Measurements from ENCODE around the gene IFITM10. TPM values are rescaled to one million over a fixed set of nuclear protein-coding genes. Genes with fewer than 3 reads are reported as not detected.
"Not testable (repeated sequence)": the region's sequence is repeated elsewhere in the genome, so short reads cannot be mapped to it uniquely, and the experiment has no call there.

The IFITM10 gene
- total RNA-seq, 1 experiment from 2014 or later: 2.9 TPM

DNA sequence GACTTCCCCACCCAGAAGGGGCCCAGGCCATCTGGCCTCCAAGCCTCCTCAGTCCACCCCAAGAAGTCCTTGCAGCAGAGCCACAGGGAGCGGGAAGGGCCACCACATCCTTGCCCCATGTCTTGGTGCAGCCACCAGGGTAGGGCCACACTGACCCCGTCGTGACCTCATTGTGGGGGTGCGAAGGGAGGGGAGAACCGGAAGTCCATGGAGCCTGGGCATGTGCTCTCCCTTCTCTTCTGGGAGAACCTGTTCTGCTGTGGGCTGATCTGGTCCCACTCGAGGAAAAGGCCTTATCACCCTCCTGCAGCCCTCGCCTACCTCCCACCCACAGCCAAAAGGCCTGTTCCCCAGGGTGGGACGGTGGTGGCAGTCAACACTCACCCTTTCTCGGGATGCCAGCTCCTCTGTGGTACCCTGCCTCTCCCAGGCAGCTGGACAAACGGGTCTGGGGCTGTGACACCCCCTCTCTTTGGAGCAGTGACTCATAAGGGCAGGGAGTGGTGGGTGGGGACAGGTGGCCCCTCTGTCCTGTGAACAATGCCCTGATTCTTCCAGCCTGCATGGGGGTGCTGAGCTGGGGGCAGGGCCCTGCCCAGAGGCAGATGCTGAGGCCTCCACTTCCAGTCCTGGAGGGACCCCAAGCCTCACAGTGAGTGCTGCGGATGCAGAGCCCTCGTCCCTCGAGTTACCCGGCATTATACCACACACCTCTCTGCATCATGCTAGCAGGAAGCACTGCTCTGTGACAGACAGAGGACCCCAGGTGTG is 27.9 kb upstream of the IFITM10 start:
- no peak for DNase-seq (ENCODE audit: low spot score)

DNA sequence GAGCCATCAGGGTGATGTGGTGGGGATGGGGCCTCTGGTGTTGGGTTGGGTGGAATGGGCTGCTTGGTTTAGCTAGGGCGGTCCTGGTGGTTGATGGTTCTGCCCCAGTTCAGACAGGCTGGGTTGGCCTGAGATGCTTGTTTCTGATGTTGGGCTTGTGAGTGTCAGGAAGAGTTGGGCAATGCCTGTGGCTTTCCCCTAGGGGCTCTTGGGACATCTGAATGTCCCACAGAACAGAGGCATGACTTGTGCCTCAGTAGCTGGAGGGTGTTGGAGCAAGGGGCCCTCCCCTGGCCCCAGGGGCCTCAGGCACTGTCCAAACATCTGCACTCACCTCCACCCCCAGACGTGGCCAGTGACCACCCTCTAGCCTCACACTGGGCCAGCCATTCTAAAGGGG is 27.3 kb upstream of the IFITM10 start:
- DNase-seq (ENCODE audit: low spot score): no peak

DNA sequence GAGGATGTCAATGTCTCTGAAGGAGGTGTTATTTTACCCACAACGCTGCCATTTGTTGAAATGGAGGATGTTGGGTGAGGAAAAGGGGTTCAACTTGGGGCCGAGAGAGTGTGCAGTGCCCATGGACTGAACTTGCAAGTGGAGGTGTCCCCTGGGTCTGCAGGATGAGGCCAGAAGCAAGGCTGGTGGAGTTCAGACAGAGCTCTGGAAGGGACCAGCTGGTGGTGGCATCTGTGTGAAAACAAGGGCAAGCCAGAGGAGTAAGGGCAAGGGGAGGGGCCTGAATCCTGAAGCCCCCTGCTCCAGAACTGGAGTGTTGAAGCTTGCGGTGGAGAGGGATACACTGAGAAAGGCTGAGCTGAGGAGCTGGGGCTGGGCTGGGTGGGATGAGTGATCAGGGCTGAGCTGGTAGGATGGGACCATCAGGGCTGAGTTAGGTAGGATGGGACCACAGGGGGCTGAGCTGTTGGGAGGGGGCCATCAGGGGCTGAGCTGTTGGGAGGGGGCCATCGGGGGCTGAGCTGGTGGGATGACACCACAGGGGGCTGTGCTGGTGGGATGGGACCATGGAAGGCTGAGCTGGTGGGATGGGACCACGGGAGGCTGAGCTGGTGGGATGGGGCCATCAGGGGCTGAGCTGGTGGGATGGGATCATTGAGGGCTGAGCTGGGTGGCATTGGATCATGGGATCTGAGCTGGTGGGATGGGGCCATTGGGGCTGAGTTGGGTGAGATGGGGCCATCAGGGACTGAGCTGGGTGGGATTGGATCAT is 26.7 kb upstream of the IFITM10 start:
- no peak for DNase-seq (ENCODE audit: low spot score)

DNA sequence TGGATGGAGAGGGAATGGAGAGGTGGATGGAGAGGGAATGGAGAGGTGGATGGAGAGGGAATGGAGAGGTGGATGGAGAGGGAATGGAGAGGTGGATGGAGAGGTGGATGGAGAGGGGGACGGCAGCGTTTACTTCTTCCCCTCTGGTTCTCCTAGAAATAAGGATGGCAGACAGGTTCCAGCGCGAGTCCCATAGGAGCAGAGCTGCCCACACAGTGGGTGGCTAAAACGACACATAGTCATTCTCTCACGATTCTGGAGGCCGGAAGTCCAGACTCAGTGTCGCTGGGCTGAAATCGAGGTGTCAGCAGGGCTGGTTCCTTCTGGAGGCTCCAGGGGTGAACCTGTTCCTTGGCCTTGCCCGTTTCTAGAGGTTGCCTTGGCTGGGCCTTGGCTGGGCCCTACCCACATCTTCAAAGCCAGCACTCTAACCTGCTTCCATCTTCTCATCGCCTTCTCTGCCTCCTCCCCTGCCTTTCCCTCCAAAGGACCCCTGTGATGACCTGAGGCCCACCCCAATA is 26.0 kb upstream of the IFITM10 start:
- DNase-seq (ENCODE audit: low spot score): no peak

DNA sequence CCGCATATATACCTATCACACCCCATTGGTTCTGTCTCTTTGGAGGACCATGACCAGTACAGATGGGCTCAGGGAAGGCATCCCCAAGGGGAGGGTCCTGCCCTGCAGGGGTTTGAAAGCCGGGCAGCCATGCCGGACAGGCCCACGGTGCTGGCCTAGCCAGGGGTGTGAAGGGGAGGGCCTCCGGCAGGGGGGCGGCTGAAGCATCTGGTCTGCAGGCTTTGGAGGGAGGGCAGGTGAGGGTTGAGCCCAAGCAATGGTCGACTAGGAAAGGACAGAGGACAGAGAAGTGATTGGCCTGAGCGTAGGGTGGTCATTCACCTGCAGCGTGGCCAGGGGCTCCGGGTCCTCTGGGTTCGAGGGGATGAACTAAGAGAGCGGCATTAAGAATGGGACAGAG is 24.5 kb upstream of the IFITM10 start:
- no peak for DNase-seq (ENCODE audit: low spot score)

DNA sequence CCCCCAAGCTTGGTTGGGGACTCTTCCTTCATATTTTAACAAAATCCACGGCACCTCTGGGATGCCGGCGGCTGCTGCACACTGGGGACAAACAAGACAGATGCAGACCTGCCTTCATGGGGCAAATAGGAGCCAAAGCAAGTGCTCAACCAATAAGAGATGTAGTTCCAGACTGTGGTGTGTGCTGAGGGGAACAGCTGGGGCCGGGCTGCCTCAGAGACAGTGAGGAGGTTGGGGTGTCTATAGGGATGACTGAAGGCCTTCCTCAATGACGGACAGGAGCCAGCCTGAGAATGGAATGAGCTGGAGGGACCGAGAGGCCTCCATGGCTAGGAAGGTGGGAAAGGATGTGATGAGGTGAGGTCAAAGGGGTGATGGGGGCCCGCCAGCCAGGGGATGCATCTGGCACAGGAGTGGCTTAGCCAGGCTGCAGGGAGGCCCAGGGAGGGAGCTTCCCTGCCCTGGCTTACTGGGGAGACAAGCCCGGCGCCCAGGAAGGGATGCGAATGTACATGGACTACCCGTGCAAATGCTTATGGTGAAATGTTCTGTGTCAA is 23.7 kb upstream of the IFITM10 start:
- DNase-seq (ENCODE audit: low spot score): no peak

DNA sequence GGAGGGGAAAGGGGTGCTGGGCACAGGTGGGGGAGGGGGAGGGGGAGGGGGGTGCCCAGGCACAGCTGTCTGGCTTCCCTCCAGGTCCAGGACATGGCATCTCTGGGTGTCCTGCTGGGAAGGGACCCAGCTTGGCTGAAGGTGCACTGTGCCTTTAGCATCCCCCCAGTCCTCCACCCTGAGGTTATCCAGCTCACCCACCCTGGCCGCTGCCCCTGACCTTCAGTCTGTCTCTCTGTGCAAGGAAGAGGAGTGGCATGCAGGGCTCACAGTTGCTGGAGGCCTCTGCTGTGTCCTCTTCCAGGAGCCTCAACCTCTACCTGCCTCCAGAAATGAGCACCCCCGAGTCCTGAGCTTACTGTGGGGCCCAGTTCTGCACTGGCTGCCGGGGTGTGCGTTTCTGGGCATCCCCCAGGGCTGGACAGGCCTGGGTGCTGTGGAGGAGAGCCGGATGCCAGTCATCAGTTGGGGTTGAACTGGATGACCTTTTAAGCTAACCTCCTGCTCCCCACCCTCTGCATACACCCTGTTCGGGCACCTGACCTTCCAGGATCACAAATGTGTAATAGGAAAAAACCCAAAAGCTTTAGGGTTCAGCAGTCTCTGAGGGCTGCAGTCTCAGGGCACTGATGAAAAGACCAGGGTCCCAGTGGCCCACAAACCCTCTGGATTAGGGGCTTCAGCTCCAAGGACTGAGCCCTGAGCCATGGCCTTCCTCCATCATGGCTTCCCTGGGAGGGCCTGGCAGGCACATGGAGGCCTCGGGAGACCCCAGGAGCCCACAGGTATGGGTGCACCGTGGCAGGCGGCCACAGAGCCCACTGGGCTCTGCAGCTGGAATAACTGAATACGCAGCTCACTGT is 23.0 kb upstream of the IFITM10 start:
- no peak for DNase-seq (ENCODE audit: low spot score)

DNA sequence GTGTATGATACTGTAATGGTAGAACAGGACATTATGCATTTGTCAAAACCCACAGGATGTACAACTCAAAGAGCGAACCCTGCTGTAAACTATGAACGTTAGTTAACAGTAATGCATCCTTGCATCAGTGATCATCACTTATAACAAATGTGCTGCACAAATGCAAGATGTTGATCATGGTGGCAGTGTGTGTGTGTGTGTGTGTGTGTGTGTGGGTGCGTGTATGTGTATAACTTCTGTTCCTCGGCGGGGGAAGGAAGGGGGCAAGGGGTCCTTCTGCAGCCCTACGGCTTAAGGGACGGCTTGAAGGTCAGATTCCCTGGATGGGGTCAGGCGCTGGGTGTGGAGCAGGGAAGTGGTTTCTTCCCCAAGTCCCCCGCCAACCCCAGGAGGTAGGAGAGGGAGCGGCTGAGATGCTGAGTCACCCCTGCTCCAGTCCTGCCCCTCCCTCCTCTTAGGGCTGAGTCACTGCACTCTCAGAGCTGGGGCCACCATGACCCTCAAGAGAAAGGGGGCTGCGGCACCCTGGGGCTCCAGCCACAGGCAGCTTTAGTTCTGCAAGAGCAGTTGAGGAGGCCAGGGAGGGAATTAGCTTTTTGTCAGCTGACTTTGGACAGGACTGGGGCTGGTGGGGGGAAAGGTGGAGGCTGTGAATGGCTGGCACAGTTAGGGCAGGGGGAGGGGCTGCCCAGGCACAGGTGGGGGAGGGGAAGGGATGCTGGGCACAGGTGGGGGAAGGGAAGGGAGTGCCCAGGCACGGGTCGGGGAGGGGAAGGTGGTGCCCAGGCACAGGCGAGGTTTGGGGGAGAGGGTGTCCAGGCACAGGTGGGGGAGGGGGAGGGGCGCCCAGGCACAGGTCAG is 22.1 kb upstream of the IFITM10 start:
- peak; percentile 98 for DNase-seq (ENCODE audit: low spot score)

DNA sequence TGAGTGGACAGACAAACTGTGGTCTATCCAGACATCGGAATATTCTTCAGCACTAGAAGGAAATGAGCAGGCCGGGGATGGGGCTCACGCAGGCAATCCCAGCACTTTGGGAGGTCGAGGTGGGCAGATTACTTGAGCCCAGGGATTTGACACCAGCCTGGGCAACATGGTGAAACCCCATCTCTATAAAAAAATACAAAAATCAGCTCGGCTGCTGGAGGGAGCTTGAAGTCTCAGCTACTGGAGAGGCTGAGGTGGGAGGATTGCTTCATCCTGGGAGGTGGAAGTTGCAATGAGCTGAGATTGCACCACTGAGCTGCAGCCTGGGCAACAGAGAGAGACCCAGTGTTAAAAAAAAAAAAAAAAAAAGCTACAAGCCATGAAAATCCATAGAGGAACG is 21.3 kb upstream of the IFITM10 start:
- DNase-seq (ENCODE audit: low spot score): no peak

DNA sequence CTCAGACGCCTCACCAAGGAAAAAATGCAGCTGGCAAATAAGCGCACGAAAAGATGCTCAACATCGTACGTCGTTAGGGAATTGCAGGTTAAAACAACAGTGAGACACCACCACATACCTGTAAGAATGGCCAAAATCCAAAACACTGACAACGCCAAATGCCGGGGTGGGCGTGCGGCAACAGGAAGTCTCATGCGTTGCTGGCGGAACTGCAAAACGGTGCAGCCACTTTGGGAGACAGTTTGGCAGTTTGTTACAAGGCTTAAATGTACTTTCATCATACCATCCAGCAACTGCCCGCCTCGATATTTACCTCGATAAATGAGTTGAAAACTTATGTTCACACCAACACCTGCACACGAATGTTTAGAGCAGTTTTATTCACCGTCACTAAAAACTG is 20.9 kb upstream of the IFITM10 start:
- DNase-seq (ENCODE audit: low spot score): no peak

DNA sequence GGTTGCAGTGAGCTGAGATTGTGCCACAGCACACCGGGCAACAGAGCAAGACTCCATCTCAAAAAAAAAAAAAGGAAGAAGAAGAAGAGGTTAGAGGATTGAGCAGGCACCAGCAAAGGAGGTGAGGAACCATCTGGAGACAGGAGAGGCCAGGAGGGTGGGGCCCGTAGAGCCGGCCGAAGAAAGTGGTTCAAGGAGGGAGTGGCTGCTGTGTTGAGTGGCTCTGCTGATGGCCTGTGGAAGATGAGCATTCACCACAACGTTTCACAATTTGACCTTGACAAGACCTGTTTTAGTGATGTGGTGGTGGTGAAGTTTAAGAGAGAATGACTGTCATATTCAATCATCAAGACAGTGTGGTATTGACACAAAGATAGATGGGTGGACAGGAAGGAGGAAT is 20.1 kb upstream of the IFITM10 start:
- no peak for DNase-seq (ENCODE audit: low spot score)

DNA sequence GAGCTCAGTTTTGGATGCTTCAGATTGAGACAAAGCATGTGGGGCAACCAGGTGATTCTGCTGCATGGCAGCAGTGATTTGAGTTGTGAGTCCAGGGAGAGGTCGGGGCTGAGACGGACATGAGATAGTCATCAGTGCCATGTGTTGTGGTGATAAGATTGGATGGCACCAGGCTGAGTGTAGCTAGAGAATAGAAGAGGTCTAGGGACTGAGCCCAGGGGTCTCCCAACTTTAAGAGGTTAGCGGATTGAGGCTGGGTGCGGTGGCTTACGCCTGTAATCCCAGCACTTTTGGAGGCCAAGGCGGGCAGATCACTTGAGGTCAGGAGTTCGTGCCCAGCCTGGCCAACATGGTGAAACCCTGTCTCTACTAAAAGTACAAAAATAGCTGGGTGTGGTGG is 19.7 kb upstream of the IFITM10 start:
- DNase-seq (ENCODE audit: low spot score): no peak

DNA sequence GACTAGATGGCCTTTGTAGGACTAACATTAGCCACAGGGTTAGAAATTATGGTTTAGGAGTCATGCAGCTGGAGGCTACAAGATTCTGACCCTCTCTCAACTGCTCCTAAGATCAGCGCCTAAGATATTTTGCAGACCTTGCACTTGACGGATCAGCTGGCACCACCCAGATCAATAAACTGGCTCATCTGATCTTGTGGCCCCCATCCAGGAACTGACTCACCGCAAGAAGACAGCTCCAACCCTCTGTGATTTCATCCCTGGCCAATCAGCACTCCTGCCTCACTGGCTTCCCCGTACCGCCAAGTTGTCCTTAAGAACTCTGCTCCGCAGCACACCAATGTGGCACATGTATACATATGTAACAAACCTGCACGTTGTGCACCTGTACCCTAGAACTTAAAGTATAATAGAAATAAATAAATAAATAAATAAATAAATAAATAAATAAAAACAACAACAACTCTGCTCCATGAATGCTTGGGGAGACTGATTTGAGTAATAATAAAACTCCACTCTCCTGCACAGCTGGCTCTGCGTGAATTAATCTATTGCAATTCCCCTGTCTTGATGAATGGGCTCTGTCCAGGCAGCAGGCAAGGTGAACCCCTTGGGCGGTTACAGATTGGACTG is 19.0 kb upstream of the IFITM10 start:
- DNase-seq (ENCODE audit: low spot score): not testable (repeated sequence)

DNA sequence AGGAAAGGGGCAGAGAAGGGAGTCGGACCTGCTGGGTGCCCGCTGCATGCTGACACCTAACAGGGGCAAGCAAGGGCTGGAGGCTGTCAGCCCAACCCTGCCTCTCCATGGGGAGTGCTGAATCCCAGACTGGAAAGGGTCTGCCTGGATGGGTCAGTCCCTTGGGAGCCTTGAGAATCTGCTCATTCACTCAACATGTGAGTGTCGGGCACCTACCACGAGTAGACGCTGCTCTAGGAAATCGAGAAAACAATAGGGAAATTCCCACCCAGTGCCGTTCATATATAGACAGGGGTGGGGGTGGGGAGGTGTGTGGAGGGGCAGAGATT is 17.7 kb upstream of the IFITM10 start:
- no peak for DNase-seq (ENCODE audit: low spot score)

DNA sequence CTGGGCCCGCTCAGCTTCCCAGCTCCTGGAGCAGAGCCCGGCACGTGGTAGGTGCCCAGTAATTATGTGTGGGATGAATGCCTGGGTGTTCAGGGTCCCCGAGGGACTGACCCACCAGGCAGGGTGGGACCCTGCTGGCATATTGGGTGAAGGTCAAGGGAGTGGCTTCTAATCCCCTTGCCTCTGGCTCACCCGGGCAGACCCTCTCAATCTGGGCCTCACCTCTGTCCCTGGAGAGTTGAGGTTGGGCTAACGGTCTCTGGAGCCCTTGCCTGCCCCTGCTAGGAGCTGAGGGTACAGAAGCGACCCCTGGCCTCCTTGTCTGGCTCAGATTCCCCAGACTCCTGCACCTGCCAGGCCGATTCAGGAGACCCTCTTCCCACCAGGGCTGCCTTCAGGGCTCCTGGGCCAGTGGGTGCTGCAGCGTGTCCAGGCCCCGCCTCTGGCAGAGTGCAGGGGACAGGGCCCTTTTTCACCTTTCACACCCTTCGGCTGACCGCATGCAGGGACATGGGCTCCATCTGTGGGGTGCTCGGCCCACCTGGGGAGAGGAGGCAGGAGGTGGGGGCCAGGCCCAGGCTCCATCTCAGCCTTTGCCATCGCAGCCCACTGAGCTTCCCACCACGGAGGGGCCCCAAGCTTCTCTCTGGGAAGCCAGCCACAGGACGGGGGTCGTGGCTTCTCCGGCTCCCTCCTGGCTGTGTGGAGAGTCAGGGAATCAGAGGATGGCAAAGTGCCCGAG is 17.2 kb upstream of the IFITM10 start:
- no peak for DNase-seq (ENCODE audit: low spot score)

DNA sequence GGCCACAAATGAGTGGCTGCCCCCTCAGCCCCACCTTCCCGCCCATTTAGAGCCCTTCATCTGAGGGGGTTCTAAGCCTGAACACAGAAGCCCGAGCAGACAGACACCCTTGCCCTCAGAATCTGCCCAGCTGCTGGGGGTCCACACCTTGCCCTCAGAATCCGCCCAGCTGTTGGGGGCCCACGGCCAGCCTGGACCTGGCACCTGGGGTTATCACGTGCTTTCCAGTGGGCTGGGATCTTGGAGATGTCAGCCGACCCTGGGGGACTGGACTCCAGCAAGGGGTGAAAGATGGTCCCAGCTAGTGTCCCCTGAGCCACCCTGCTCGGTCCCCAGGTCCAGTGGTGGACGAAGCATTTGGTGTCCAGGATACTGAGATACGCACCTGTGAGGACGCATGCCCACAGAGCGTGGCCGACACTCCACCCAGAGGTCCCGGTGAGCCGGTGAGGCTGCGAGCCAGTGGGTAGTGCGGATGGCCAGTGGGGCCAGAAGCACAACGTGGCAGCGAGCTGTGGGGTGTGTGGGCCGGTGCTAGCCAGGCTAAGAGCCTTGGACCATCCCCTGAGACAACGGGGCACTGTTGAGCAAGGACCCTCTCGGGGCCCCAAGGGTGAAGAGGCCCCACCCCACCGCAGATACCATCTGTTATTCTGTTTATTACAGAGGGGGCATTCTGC is 16.5 kb upstream of the IFITM10 start:
- no peak for DNase-seq (ENCODE audit: low spot score)

DNA sequence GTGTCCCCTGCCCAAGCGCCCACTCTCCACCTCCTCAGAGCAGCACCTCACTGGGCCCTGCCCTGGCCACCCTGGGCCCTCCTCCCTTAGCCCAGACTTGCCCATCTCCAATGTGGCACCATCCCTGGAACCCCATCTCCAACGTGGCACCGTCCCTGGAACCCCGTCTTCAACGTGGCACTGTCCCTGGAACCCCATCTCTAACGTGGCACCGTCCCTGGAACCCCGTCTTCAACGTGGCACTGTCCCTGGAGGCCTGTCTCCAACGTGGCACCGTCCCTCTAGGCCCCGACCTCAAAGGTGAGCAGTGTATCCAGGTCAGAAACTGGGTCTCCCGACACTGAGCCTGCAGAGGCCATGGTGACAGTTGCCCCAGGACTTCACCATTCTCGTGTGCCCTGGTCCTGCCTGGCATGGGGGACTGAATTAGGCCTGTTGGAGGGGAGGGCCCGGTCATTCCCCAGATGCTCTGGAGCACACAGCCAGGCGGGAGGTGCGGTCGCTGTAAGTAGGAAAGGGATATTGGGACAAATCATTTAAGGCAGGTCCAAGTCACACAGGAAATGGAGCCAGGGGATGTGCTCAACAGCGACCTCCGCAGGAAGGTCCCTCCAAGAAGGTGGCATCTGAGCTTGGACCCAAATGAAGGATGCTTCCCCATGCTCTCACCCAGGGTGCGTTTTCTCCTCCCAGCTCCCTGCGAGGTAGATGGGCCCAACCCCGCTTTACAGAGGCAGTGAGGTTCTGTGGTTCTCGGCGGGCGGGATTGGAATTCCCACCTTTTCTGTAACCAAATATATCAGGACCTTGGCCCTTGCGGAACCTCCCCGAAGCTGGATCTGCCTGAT is 15.7 kb upstream of the IFITM10 start:
- no peak for DNase-seq (ENCODE audit: low spot score)
